Measurements from ENCODE around the gene ZYX.

GRCh38 chr7:143341842-143342241 lies 39.3 kb upstream of the ZYX start:
- TF ChIP-seq CTCF (IDR thresholded peaks at IDR 0.05) (no peak), CEBPB (IDR thresholded peaks at IDR 0.05) (no peak), HMGXB4 (CRISPR knock-in tag; IDR thresholded peaks at IDR 0.05; ENCODE audit: borderline replicate concordance) (no peak), RAD21 (conservative IDR thresholded peaks at IDR 0.05 in 1 of 2, IDR thresholded peaks at IDR 0.05 in 1 of 2) (no peak)
